Caco-2 (cell line): ENCODE data around the gene ADD3. TPM values are rescaled to one million over a fixed set of nuclear protein-coding genes. Genes with fewer than 3 reads are reported as not detected.

ENCODE experiments used
- BruUV-seq: library from RNA; stranded (reverse); fragments of 400-500 nt; replicated peaks from 2 replicates; lab custom pipeline; 2021; lab: Mats Ljungman, UMichigan
- CTCF ChIA-PET: fragments of 300-600 bp; sonication (Branson Sonifier 250); formaldehyde crosslinking; loops from one replicate; lab custom pipeline; 2022; ENCODE audit warnings: antibody characterized with exemption; lab: Charles Lee
- POLR2A ChIA-PET: fragments of 300-600 bp; sonication (Branson Sonifier 250); formaldehyde crosslinking; loops from one replicate; lab custom pipeline; 2022; ENCODE audit warnings: antibody characterized with exemption; lab: Charles Lee
- DNase-seq, 2 experiments: peaks; one replicate each; pipeline versions ENCODE4 v3.0.0 to v3.0.0-alpha.2; 2020 to 2022
- H3K27me3 ChIP-seq: replicated peaks from 2 replicates; pipeline ENCODE4 v1.6.0; 2011; ENCODE audit warnings: low read length; ENCODE audit not compliant: control insufficient read depth, insufficient read depth
- H3K36me3 ChIP-seq: 2 replicates; pipeline ENCODE4 v1.5.1; 2011; ENCODE audit warnings: low read length; ENCODE audit not compliant: control insufficient read depth, insufficient read depth
- H3K4me1 ChIP-seq: fragments of 250-450 bp; sonication (Bioruptor Pico); 2 replicates; pipeline ENCODE4 v1.5.1; 2020; ENCODE audit warnings: mild to moderate bottlenecking
- H3K4me3 ChIP-seq: 2 replicates; pipeline ENCODE4 v1.5.1; 2011; ENCODE audit warnings: low read depth, mild to moderate bottlenecking, control low read depth, low read length
- H3K9me3 ChIP-seq: fragments of 250-450 bp; sonication (Bioruptor Pico); 2 replicates; pipeline ENCODE4 v1.5.1; 2020; ENCODE audit warnings: mild to moderate bottlenecking, moderate library complexity
- H3K27ac Mint-ChIP-seq: one replicate; pipeline ENCODE4 v1.8.0; 2022; ENCODE audit warnings: mixed read lengths; ENCODE audit not compliant: unreplicated experiment
- H3K27me3 Mint-ChIP-seq: one replicate; pipeline ENCODE4 v1.8.0; 2022; ENCODE audit warnings: mixed read lengths; ENCODE audit not compliant: insufficient read depth, unreplicated experiment
- H3K36me3 Mint-ChIP-seq: one replicate; pipeline ENCODE4 v1.8.0; 2022; ENCODE audit warnings: mild to moderate bottlenecking, mixed read lengths; ENCODE audit not compliant: insufficient read depth, unreplicated experiment
- H3K4me1 Mint-ChIP-seq: one replicate; pipeline ENCODE4 v1.8.0; 2022; ENCODE audit warnings: low read depth, mixed read lengths; ENCODE audit not compliant: unreplicated experiment
- H3K4me3 Mint-ChIP-seq: one replicate; pipeline ENCODE4 v1.8.0; 2022; ENCODE audit warnings: mild to moderate bottlenecking, moderate library complexity, mixed read lengths; ENCODE audit not compliant: unreplicated experiment
- H3K9me3 Mint-ChIP-seq: one replicate; pipeline ENCODE4 v1.8.0; 2022; ENCODE audit warnings: mixed read lengths; ENCODE audit not compliant: unreplicated experiment
- CTCF ChIP-seq, 2 experiments: fragments of 200-600 bp in 1 of 2; IDR thresholded peaks; 1 replicate in 1 of 2; 2 replicates in 1 of 2; pipeline versions ENCODE4 v1.5.1 to v1.8.0; 2011 to 2022; ENCODE audit warnings: antibody characterized with exemption in 1 of 2, control low read depth in 1 of 2, inconsistent platforms in 1 of 2, low read depth in 1 of 2, low read length in 1 of 2, mild to moderate bottlenecking in 1 of 2, moderate library complexity in 1 of 2; ENCODE audit not compliant: insufficient read depth in 1 of 2, severe bottlenecking in 1 of 2, unreplicated experiment in 1 of 2
- intact Hi-C: fragments of 100-400 bp; cut with micrococcal nuclease; formaldehyde crosslinking; loops from one replicate; pipeline ENCODE4 v1.10.0; 2022; ENCODE audit not compliant: unreplicated experiment
- total RNA-seq: library from RNA; stranded (reverse); gene quantifications from 2 replicates; pipeline ENCODE4 v1.2.3, GENCODE V29; 2022

Gene ADD3
- total RNA-seq, 1 experiment from 2014 or later = 264 TPM

DNA sequence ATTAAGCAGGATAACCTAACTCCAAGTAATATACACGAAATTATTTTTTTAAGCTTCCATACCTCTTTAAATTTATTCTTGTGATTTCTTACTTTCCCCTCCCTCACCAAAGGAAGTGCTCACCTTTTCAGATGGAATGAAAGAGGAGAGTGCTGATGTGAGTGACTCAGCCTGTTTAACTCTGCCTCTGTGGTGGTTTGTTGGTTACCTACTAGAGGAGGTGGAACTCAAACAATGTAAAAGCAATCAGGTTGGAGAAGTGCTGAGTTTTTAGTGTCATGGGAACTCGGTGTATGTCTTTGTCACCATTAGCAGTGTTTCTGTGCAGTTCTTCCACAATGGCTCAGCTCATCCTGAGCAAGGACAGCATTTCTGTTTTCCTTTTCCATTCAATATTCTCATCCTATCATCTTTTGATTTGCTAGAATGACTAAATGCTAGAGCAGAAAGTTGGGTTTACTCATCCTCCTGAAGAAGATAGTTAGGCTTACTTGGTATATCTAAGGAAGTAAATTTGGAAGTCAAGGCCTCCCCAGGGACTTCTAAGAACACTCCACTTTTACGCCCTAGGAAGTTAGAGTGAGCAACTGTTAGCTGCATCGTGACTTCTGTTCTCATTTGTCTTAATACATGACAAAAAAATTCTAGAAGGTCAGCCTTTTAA lies 6.0 kb downstream of the ADD3 start:
- no TSS peak for BruUV-seq
- no peak for TF ChIP-seq CTCF (IDR thresholded peaks at IDR 0.05; ENCODE audit: insufficient read depth in 1 of 2, low read depth in 1 of 2, low read length in 1 of 2, severe bottlenecking in 1 of 2, unreplicated experiment in 1 of 2)
- H3K4me3 Mint-ChIP-seq = no peak overlapping the region
- Histone ChIP-seq H3K36me3 (peaks cover 2% of the 10 kb centered on the region; the same call in 1 of the 2 replicates), H3K4me1 (peaks cover 46% of the 10 kb centered on the region), H3K4me3 (no peak overlapping the region), H3K9me3 (no peaks in the 10 kb centered on the region), H3K27me3 (no peaks in the 10 kb centered on the region)
- no peak for DNase-seq
- intact Hi-C loops = no loop called here
- ChIA-PET POLR2A (no interaction called here), CTCF (interaction anchor here (1.0 kb wide), 1 partner anchor 129 kb away, joined by 3 read pairs; no protein-coding TSS in a partner anchor)
- H3K27me3 Mint-ChIP-seq = no peaks in the 10 kb centered on the region
- no peaks in the 10 kb centered on the region for H3K9me3 Mint-ChIP-seq
- H3K36me3 Mint-ChIP-seq = peaks cover 37% of the 10 kb centered on the region
- H3K27ac Mint-ChIP-seq = peak overlapping the region; percentile 36
- peaks cover 21% of the 10 kb centered on the region for H3K4me1 Mint-ChIP-seq

GRCh38 chr10:110016039-110016438 lies 8.3 kb downstream of the ADD3 start:
- peak in 1 of 2 experiments; percentile 41 for DNase-seq
- peaks cover 2% of the 10 kb centered on the region; the same call in 1 of the 2 replicates for H3K36me3 ChIP-seq
- ChIA-PET POLR2A (no interaction called here), CTCF (interaction anchor here (0.5 to 1.7 kb wide), 2 partner anchors 132 to 211 kb away, joined by 16 to 24 read pairs; no protein-coding TSS in a partner anchor)
- Mint-ChIP-seq H3K4me3 (no peak overlapping the region), H3K27me3 (no peaks in the 10 kb centered on the region), H3K9me3 (no peaks in the 10 kb centered on the region), H3K4me1 (peaks cover 32% of the 10 kb centered on the region), H3K27ac (no peak overlapping the region), H3K36me3 (peaks cover 37% of the 10 kb centered on the region)
- H3K9me3 ChIP-seq = no peaks in the 10 kb centered on the region
- no peak overlapping the region for H3K4me3 ChIP-seq
- H3K27me3 ChIP-seq = no peaks in the 10 kb centered on the region
- TF ChIP-seq CTCF (IDR thresholded peaks at IDR 0.05; ENCODE audit: insufficient read depth in 1 of 2, low read depth in 1 of 2, low read length in 1 of 2, severe bottlenecking in 1 of 2, unreplicated experiment in 1 of 2) = peak in 1 of 2 experiments; percentile 51
- intact Hi-C loops = loop anchor here (1.0 kb wide), 2 partner anchors 60 to 132 kb away; no protein-coding TSS in a partner anchor
- BruUV-seq = no TSS peak
- H3K4me1 ChIP-seq = peaks cover 30% of the 10 kb centered on the region

- DNase-seq = no peak
- BruUV-seq = no TSS peak
- no peaks in the 10 kb centered on the region for H3K27me3 Mint-ChIP-seq
- Histone ChIP-seq H3K27me3 (no peaks in the 10 kb centered on the region), H3K9me3 (no peaks in the 10 kb centered on the region), H3K4me1 (peaks cover 20% of the 10 kb centered on the region), H3K36me3 (peaks cover 2% of the 10 kb centered on the region; the same call in 1 of the 2 replicates), H3K4me3 (no peak overlapping the region)
- ChIA-PET CTCF (no interaction called here), POLR2A (no interaction called here)
- TF ChIP-seq CTCF (IDR thresholded peaks at IDR 0.05; ENCODE audit: insufficient read depth in 1 of 2, low read depth in 1 of 2, low read length in 1 of 2, severe bottlenecking in 1 of 2, unreplicated experiment in 1 of 2) = no peak
- no peak overlapping the region for H3K27ac Mint-ChIP-seq
- no peak overlapping the region for H3K4me3 Mint-ChIP-seq
- H3K4me1 Mint-ChIP-seq = peaks cover 32% of the 10 kb centered on the region
- H3K9me3 Mint-ChIP-seq = no peaks in the 10 kb centered on the region
- intact Hi-C loops = no loop called here
- peaks cover 37% of the 10 kb centered on the region for H3K36me3 Mint-ChIP-seq
Measured at GRCh38 chr10:110017052-110017451, 9.3 kb downstream of the ADD3 start.
